Activated CD8-positive, alpha-beta T cell treated with anti-CD3 and anti-CD28 coated beads for 36 hours (primary cell): Measurements from ENCODE around the gene PPP1R8. TPM values are rescaled to one million over a fixed set of nuclear protein-coding genes. Genes with fewer than 3 reads are reported as not detected.

Experiments used
- ATAC-seq: fragments of 200-7000 bp; cut with Tn5 transposase; one replicate; pipeline ENCODE4 v1.10.0; 2021; ENCODE audit warnings: mild to moderate bottlenecking, moderate library complexity
- CTCF ChIA-PET: fragments of 350-600 bp; sonication (Branson Sonifier 250); formaldehyde crosslinking; loops from one replicate; lab custom pipeline; 2021; ENCODE audit warnings: antibody characterized with exemption; lab: Charles Lee
- POLR2A ChIA-PET: fragments of 350-600 bp; sonication (Branson Sonifier 250); formaldehyde crosslinking; loops from one replicate; lab custom pipeline; 2021; ENCODE audit warnings: antibody characterized with exemption; lab: Charles Lee
- DNase-seq: peaks from one replicate; pipeline ENCODE4 v3.0.0-alpha.2; 2020
- H3K27ac Mint-ChIP-seq: one replicate; pipeline ENCODE4 v1.8.0; 2021; ENCODE audit warnings: mild to moderate bottlenecking, mixed read lengths
- H3K27me3 Mint-ChIP-seq: one replicate; pipeline ENCODE4 v1.8.0; 2021; ENCODE audit warnings: mixed read lengths
- H3K36me3 Mint-ChIP-seq: one replicate; pipeline ENCODE4 v1.8.0; 2021; ENCODE audit warnings: low read depth, mixed read lengths
- H3K4me1 Mint-ChIP-seq: one replicate; pipeline ENCODE4 v1.8.0; 2021; ENCODE audit warnings: low read depth, mixed read lengths
- H3K4me3 Mint-ChIP-seq: one replicate; pipeline ENCODE4 v1.8.0; 2021; ENCODE audit warnings: mild to moderate bottlenecking, moderate library complexity, mixed read lengths
- H3K9me3 Mint-ChIP-seq: one replicate; pipeline ENCODE4 v1.8.0; 2021; ENCODE audit warnings: mixed read lengths
- intact Hi-C: fragments of 100-400 bp; cut with micrococcal nuclease; formaldehyde crosslinking; loops from one replicate; pipeline ENCODE4 v1.10.0; 2022
- total RNA-seq, 2 experiments: library from RNA; stranded (reverse); gene quantifications; one replicate each; pipeline ENCODE4 v1.2.3, GENCODE V29; 2021
- TF ChIP-seq, protein P1 (sequence below): fragments of 200-600 bp; IDR thresholded peaks from one replicate; pipeline ENCODE4 v1.8.0; 2022; ENCODE audit warnings: antibody characterized with exemption, mild to moderate bottlenecking

PPP1R8 gene
- total RNA-seq, 2 experiments from 2014 or later: 50.2 to 54.4 TPM

GRCh38 chr1:27885114-27885528 is 54.5 kb downstream of the PPP1R8 start:
- Mint-ChIP-seq H3K27me3 (no peaks in the 10 kb centered on the region), H3K36me3 (peaks cover 46% of the 10 kb centered on the region), H3K4me1 (peaks cover 54% of the 10 kb centered on the region), H3K27ac (no peak overlapping the region), H3K4me3 (no peak overlapping the region), H3K9me3 (no peaks in the 10 kb centered on the region)
- TF ChIP-seq, protein P1, sequence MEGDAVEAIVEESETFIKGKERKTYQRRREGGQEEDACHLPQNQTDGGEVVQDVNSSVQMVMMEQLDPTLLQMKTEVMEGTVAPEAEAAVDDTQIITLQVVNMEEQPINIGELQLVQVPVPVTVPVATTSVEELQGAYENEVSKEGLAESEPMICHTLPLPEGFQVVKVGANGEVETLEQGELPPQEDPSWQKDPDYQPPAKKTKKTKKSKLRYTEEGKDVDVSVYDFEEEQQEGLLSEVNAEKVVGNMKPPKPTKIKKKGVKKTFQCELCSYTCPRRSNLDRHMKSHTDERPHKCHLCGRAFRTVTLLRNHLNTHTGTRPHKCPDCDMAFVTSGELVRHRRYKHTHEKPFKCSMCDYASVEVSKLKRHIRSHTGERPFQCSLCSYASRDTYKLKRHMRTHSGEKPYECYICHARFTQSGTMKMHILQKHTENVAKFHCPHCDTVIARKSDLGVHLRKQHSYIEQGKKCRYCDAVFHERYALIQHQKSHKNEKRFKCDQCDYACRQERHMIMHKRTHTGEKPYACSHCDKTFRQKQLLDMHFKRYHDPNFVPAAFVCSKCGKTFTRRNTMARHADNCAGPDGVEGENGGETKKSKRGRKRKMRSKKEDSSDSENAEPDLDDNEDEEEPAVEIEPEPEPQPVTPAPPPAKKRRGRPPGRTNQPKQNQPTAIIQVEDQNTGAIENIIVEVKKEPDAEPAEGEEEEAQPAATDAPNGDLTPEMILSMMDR: no peak
- no peak for DNase-seq
- POLR2A ChIA-PET: interaction anchor here (1.7 kb wide), 1 partner anchor 9 kb away, joined by 4 read pairs; no protein-coding TSS in a partner anchor
- intact Hi-C loops: no loop called here
- CTCF ChIA-PET: no interaction called here
- ATAC-seq: no peak

GRCh38 chr1:27885621-27886352 is 55.2 kb downstream of the PPP1R8 start:
- no peaks in the 10 kb centered on the region for H3K9me3 Mint-ChIP-seq
- TF ChIP-seq, protein P1: no peak
- ATAC-seq (no peak), DNase-seq (no peak)
- H3K27ac Mint-ChIP-seq: peak overlapping the region; percentile 83
- H3K4me3 Mint-ChIP-seq: no peak overlapping the region
- intact Hi-C loops: no loop called here
- POLR2A ChIA-PET: interaction anchor here (0.6 kb wide), 1 partner anchor 25 kb away, joined by 3 read pairs; no protein-coding TSS in a partner anchor
- H3K4me1 Mint-ChIP-seq: peaks cover 58% of the 10 kb centered on the region
- H3K36me3 Mint-ChIP-seq: peaks cover 51% of the 10 kb centered on the region
- CTCF ChIA-PET: interaction anchor here (1.0 to 1.2 kb wide), 3 partner anchors 13 to 28 kb away, joined by 3 to 6 read pairs (median 6); partner anchors contain the start of gene THEMIS2
- H3K27me3 Mint-ChIP-seq: no peaks in the 10 kb centered on the region

DNA sequence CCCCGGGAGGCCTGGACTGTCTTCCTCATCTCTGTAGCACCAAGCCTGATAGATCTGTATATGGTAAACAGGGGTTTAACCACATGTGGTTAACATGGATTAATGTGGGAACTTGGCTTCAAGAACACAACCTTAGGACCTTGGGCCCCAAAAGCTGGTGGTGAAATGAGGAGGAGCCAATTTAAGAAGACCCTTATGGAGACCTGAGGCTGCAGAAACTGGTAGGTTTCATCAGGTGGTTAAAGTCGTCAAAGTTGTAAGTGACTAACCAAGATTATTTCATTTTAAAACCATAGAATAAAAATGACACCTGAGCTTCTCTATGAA is 55.7 kb downstream of the PPP1R8 start:
- no peaks in the 10 kb centered on the region for H3K9me3 Mint-ChIP-seq
- CTCF ChIA-PET: interaction anchor here (0.6 to 1.2 kb wide), 4 partner anchors 13 to 394 kb away, joined by 3 to 6 read pairs (median 5); partner anchors contain the start of gene THEMIS2
- H3K36me3 Mint-ChIP-seq: peaks cover 54% of the 10 kb centered on the region
- POLR2A ChIA-PET: interaction anchor here (0.6 kb wide), 1 partner anchor 24 kb away, joined by 3 read pairs; no protein-coding TSS in a partner anchor
- peak overlapping the region; percentile 83 for H3K27ac Mint-ChIP-seq
- peaks cover 63% of the 10 kb centered on the region for H3K4me1 Mint-ChIP-seq
- no peak overlapping the region for H3K4me3 Mint-ChIP-seq
- TF ChIP-seq, protein P1: no peak
- intact Hi-C loops: no loop called here
- no peak for ATAC-seq
- no peak for DNase-seq
- H3K27me3 Mint-ChIP-seq: no peaks in the 10 kb centered on the region

- Mint-ChIP-seq H3K36me3 (peaks cover 57% of the 10 kb centered on the region), H3K27ac (peak overlapping the region; percentile 83), H3K27me3 (no peaks in the 10 kb centered on the region), H3K9me3 (no peaks in the 10 kb centered on the region), H3K4me1 (peaks cover 67% of the 10 kb centered on the region), H3K4me3 (no peak overlapping the region)
- CTCF ChIA-PET: interaction anchor here (0.6 to 1.2 kb wide), 4 partner anchors 13 to 394 kb away, joined by 3 to 6 read pairs (median 5); partner anchors contain the start of gene THEMIS2
- intact Hi-C loops: no loop called here
- TF ChIP-seq, protein P1: no peak
- POLR2A ChIA-PET: interaction anchor here (0.6 kb wide), 1 partner anchor 24 kb away, joined by 3 read pairs; no protein-coding TSS in a partner anchor
- DNase-seq (no peak), ATAC-seq (peak; percentile 34)
Measured at GRCh38 chr1:27886744-27887143, 56.2 kb downstream of the PPP1R8 start.
